GM19240 (cell line): ENCODE results near the gene PRSS50.

Source experiments
- DNase-seq: peaks from one replicate; pipeline ENCODE4 v3.0.0; 2011; ENCODE audit warnings: low spot score; ENCODE audit not compliant: insufficient read length

Gene PRSS50

DNA sequence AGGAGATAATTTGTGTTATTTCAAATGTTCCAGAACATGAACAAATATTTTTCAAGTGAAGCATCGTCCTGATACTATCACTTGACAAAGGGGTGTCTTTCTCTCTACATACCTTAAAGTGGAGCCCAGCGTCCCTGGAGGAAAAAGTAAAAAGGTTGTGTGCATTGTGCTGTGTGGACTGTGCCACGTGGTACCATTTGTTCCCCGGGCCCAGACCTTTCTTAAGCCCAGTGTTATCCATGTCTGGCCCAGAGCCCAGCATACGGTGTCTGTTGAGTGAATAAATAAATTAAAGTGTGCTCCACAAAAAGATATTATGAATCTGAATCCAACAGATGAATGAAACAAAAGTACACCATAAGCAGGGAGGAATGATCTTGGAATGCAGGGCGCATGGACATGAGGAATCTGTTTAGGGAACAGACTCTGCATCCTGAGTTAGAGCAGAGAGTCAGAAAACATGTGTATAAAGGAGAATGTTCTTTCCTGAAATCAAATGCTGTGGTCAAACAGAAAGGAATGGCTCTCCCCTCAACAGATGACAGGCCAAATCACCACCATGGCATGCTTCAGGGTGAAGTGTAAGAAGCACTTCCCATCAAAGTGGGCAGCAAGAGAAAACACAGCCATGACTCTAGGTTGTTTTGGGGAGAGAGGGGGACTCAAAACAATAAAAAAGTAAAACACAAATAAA, 8.1 kb upstream of the PRSS50 start:
- no peak for DNase-seq

DNA sequence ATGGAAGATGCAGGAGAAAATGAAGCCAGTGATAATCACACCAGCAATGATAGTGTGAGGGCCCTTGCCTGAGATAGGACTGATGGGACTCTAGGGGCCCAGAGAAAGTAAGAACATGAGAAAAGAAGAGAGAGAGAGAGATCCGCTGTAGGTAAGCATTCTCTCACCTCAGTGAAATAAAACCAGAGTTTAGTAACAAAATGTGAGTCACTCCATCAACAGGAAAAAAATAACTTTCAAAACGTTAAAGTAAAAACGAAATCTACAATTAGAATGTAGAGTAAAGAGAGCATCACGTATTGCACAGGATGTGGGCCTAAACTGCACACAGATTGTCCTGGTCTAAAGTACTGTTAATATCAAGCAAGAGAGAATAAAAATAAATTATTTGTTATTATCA, 6.8 kb upstream of the PRSS50 start:
- DNase-seq: no peak

DNA sequence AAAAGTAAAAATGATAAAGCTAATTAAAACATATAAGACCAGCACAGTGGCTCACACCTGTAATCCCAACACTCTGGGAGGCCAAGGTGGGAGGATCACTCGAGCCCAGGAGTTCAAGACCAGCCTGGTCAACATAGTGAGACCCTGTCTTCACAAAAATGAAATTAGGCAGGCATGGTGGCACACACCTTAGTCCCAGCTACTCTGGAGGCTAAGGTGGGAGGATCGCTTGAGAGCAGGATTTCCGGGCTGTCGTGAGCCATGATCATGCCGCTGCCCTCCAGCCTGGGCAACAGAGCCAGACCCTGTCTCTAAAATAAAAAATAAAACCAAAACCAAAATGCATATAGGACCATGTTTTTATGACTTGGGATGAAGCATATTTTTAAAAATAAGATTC, 4.8 kb upstream of the PRSS50 start:
- DNase-seq: no peak

DNA sequence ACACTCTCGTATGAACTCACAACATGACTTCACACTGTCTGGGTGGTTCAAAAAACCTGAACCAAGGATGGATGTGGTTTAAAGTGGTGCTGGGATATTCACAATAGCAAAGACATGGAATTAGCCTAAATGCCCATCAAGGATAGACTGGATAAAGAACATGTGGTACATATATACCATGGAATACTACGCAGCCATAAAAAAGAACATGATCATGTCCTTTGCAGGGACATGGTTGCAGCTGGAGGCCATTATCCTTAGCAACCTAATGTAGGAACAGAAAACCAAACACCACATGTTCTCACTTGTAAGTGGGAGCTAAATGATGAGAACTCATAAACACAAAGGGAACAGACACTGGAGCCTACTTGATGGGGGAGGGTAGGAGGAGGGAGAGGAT, 3.3 kb upstream of the PRSS50 start:
- DNase-seq: no peak

DNA sequence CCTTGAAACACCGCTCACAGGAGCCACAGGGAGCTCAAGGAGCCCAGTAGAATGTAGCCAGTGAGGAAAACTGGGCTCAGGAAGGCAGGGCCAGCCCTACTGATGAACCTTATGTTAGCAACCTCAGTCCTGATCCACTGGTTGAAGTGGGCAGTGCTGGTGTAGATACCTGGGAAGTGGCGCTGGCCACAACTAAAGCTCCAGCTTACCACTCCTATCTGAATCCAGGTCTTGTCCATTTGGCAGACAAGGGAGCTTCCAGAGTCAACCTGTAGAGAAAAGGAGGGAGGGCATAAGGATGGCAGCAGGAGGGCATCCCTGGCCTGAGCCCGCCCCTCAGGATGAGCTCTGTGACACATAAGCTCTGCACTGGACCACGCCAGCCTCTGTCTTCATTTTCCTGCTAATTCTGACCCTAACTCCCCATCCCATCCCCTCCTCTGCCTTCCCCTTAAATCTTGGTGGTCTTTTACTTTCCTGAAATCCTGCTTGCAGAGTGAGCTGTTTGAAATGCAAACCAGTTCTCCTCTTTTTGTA, 2.1 kb upstream of the PRSS50 start:
- DNase-seq: no peak

DNA sequence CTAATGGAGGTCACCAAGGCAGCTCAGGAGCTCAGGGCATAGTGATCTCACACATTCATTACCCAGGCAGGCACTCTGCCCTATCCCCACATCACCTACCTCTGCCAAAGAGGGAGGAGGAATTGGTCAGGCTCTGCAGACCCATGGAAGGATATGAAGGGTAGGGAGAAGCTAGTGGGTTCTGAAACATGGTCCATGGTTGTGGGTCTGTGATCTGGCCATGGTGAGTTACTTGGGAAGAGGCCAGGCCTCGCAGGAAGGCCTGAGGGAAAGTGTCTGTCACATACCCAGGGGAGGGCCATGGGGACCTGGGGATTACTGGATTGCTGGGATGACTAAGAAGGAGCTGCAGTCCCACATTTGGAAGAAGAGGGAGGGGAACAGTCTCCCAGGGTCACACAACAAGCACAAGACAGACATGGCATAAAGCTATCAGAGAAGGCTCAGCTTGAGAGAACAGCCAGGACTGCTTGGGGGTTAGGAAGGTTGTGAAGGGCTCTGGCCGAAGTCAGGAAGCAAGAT, 1.4 kb upstream of the PRSS50 start:
- DNase-seq: no peak

DNA sequence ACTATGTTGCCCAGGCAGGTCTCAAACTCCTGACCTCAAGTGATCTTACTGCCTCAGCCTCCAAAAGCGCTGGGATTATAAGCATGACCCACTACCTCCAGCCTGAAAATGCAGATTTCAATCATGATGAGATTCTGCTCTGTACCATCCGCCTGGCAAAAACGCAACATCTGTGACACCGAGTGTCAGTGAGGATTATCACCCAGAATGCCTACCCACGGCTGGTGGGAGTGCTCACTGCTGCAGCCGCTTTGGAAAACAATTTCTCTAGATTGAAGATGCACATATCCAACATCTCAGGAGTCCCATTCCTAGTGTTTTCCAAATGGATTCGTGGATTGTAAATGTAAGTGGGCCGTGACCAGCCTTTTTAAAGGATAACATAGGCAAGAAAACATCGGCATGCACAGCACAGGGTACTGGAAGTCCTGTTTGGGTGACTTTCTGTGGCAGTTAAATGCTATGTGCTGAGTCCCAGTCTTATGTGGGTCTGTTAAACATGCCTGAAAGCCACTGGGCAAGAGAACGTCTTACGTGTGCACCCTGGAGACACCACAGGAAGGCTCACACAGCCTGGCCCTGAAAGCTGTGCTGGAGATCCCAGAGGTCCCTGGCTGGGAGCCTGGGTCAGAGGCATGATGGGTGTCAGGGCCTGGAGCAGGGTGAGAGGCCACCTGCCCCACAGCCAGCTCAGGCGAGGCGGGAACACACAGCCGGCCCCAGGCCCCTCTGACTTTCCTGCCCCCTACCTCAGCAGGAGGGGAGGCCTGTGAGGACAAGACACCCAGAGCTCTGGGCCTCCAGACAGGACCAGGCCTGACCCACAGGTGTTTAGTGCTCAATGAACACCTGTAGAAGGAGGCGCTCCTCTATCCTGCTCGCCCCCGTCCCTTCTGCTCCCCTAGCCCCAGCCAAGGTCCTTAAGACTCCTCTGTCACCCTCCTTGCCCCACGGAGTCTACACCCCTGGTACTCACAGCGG, 918 bp downstream of the PRSS50 start:
- no peak for DNase-seq

DNA sequence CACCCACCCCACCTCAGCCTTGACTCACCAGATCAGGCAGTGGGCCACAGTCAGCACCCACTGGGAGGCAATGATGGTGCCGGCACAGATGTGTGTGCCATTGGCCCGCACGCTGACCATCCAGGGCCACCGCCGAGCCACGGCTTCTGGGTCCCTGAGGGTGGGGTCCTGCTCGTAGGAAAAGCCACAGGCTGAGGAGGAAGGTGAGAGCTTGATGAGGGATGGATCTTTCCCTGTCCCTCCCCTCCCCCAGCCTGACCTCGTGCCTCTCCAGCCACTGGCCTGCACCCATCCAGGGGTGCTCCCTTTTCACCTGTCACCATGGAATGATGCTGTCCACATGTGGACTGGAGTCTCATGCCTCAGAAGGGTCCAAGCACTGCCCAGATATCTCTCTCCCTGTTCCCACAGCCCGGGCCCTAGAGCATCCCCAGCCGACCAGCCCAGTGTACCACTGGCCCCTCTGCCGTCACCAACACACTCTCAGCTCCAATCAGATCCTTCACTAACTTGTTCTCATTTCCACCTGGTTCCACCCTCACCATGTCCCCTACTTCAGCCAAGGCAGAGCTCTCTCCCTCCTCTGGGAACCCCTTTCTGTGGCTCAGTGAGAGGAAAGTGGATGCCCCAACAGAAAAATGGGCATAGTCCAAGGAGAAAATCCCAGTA, 2.0 kb downstream of the PRSS50 start:
- no peak for DNase-seq

DNA sequence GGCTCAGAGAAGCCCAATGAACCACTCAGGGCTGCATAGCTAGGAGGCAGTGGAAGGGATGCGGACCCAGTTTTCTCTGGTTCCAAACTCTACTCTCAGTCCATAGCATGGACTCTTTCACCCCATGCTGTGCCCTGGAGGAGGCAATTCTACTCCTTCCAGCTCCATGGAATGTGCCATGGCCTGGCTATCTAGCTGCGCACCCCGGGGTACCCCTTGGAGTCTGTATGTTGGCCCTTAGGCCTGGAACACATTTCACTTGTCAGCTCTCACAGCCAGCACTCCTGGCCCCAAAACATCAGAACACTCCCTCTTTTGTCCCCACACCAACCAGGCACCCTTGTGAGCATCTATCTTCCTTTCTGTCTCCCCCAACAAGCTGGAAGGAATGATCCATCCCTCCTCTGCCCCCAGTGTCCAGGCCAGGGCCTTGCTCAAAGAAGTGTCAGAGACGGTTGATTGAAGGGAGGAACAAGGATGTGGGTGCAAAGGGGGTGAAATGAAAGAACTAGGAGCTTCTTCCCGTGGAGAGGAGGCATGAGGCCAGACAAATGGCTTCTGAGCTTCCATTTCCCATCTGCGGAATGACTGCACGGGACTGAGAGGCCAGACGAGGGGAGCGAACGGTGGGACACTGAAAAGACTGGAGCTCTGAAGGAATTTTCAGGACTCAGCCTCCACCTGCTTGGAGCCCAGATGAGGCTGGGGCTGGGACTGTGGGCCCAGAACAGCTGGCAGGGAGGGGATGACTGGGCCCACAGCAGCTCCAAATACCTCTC, 2.8 kb downstream of the PRSS50 start:
- DNase-seq: no peak

DNA sequence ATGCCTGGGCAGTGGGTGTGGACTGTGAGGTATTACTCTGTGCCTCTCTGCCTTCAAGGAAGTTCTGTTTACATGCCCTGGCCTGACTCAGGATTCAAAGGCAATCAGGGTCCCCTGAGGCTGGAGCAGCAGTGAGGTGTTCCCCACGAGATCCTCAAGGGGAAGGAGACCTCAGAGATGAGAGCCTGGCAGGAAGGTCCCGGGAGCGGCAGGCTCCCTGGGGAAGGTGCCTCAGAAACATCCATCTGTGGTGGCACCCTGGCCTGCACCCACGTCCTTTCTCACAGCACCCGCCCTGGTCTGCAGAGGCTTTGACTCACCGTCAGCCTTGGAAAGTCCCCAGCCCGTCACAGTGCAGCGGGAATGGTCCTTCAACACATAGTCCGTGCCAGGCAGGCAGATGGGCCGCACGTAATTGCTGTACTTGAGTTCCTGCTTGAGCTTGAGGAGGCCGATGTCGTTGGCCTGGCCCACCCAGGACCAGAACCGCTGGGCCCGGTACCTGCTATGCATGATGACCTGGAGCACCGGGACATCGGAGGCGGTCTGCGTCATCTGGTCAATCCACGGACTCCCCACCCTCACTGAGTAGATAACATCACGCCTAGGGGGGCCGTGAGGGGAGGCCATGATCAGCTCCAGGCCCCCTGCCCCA, 3.6 kb downstream of the PRSS50 start:
- DNase-seq: no peak

DNA sequence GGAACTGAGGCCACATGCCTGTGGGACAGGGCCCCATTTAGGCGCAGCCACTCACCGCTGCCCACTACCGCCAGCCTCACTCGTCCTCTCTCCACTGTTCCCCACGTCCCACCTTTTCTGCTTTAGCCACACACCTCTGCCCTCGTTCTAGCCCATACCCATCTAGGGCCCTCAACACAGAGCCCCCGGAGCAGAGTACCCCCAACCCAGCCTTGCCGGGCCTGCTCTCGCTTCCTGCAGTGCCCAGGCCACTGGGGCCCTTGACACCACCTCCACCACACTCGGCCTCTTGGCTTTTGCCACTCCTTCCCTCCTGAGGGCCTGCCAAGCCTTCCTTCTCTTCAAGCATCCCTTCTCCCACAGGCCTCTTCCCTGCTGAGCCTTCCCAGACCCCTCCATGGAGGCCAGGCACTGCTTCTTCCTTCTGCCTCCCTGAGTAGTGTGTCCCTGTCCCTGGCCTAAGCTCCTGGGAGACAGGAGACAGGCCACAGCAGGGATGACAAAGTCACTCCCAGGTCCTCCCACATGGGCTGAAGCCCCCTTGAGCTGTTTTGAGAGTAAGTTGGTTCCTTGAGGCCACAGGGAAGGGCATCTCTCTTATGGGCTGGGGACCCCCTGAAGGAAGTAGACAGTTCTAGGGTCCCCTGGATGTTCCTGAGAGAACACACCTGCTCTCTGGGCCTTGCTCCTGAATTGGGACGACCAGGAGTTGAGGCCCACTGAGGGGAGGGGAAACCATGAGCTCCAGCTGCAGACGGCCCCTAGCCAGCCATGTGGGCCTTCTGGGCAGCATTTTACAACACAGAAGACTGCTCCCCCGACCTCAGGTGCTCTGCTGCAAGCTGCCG, 4.4 kb downstream of the PRSS50 start:
- DNase-seq: no peak

DNA sequence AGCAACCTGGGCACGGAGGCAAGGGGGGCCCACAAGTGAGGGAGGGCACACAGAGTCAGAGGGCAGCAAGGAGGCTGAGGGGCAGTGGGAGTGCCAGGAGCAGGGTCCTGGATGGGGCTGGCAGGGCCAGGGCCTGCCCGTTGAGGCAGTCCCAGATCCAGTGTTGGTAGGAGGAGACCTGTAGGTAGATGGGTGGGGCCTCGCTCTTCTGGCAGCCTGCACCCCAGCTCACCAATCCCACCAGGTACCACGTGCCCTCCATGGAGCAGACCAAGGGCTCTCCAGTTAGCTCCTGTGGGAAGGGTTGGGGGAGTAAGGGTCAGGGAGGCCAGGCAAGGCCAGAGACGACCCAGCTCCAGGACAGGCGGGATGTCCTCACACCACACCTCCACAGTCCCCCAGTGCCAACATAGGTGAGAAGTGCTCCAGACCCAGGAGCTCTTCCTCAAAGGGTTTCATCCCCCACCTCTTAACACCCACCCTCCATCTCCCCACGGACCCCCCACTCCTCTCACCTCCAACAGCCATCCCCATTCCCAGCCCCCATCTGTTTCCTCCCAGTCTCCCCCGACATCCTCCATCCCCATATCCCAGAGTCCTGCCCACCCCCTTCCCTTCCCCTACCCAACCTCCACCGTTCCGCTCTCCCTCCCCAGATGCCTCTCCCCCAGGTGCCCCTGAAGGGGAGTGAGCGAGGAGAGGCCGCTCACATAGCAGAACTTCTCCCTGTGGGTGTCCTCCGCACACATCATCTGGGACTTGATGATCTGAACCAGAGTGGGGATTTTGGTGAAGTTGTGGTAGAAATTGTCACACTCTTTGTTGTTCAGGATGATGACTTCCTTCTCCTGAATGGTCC, 5.2 kb downstream of the PRSS50 start:
- DNase-seq: no peak

DNA sequence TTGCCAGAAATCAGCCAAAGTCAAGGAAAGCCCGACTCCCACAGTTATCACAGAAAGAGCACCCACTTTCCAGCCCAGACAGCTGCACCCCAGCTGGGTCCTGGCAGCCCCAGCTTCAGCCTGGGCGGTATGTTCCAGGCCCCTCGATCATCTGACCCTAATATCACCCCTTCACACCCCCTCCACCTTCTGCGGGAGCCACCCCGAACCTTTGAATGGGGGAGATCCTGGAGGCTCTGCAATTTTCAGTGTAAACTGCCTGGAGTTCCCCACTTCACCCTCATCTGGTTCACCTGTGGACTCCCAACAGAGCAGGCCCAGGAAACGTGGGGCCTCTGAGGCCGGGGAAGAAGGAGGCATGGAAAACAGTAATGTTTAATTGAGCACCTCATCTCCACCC, 5.9 kb downstream of the PRSS50 start:
- DNase-seq: no peak

DNA sequence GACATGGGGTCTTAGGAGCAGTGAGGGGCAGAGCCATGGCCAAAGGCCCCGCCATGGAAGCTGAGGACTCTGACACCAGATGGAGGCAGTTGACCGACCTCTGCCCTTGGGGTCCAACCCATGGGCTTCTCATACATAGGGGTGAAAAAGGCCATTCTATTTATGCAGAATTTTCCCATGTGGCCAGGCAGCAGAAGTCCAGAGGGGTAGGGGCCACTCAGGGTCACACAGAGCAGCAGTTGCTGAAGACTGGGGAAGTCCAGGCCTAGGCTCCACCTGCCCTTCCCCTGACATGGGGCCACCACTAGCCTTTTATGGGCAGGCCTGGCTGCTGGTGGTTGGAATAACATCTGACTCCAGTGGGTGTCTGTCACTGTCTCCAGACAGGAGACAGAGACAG, 6.4 kb downstream of the PRSS50 start:
- DNase-seq: no peak

DNA sequence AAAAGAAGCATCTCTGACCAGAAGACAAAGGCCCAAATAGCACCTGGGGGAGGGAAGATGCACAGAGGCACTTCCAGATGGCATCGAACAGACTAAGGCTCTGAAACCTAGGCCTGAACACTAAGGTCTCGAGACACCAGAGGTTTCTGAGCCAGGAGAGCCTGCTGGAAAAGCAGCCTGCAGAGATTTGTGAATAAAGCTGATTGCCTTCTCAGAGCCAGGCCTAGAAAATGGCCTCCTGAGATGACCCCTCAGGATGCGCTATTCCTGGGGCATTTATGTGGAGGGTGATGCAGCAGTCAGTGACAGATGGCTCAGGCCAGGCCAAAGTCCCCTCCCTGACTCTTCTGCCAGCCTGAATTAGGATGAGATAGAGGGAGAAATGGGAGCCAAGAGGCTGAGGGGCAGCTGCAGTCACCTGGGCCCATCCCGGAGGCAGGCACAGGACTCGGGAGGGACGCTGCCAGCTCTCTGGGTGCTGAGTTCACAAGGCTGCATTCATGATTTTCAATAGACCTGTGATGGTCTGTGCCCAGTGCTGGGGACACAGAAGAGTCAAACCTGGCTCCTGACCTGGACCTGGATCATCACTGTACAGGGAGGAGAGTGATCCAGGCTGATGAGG, 6.9 kb downstream of the PRSS50 start:
- DNase-seq: no peak

DNA sequence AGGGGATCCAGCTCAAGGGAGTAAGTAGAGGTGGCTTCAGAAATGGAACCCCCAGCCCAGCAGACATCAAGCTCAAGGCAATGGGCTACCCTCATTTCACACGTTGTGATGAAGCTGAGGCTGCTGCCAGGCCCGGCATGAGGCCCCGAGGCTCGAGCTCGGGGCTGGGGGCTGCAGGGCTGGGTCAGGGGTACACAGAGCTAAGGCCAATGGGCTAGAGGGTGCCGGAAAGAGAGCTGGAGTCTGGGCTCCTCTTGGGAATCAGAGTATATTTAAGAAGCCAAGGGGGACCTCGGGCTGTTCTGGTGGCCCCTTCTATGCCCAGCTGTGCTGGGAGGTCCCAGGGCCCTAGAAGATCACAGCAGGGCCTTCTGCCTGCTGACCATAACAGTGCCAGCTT, 7.4 kb downstream of the PRSS50 start:
- no peak for DNase-seq

DNA sequence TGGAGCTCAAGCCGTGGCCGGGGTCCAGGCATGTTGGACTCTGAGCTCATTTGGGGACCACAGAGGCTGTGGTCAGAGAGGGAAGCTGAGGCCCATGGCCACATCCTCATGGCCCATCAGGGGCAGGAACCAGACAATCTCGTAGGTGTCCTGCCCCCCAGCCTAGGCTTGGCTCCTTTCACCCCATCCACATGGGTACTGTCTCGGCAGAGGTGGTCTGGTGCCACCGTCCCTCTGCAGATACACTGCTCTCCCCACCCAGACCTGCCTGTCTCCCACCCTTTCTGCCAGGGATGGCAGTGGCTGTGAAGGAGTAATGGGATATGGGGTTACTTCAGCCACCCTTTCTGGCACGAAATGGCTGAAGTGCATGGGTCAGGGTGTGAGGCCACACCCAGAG, 7.9 kb downstream of the PRSS50 start:
- DNase-seq: no peak

DNA sequence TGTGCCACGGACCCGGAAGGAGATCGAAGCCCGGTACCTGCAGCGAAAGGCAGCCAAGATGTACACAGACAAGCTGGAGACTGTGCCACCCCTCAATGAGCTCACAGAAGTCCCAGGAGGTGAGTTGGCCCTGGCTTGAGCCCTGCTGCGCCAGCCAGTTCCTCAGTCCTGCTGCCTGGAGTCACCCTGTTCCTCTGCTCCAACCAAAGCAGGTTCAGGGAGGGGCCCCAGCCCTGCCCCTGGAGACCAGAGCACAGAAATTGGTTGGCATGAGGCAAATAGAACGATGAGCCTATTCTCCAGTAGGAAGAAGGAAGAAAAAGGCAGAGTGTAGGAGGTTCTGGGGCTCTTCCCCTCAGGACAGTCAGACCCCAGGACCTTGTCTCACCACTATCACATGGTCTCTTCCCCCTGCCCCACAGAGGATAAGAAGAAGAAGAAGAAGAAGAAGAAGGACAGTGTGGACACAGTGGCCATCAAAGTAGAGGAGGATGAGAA, 8.5 kb downstream of the PRSS50 start:
- no peak for DNase-seq
